ENCODE results near the gene NSUN4. TPM values are rescaled to one million over a fixed set of nuclear protein-coding genes. Genes with fewer than 3 reads are reported as not detected.

Gene NSUN4
- total and polyA plus RNA-seq, 2 of the 13 experiments (the other 11 are each of a cell fraction or from before 2014, with no cell fraction given): 21.5 to 23.5 TPM

DNA sequence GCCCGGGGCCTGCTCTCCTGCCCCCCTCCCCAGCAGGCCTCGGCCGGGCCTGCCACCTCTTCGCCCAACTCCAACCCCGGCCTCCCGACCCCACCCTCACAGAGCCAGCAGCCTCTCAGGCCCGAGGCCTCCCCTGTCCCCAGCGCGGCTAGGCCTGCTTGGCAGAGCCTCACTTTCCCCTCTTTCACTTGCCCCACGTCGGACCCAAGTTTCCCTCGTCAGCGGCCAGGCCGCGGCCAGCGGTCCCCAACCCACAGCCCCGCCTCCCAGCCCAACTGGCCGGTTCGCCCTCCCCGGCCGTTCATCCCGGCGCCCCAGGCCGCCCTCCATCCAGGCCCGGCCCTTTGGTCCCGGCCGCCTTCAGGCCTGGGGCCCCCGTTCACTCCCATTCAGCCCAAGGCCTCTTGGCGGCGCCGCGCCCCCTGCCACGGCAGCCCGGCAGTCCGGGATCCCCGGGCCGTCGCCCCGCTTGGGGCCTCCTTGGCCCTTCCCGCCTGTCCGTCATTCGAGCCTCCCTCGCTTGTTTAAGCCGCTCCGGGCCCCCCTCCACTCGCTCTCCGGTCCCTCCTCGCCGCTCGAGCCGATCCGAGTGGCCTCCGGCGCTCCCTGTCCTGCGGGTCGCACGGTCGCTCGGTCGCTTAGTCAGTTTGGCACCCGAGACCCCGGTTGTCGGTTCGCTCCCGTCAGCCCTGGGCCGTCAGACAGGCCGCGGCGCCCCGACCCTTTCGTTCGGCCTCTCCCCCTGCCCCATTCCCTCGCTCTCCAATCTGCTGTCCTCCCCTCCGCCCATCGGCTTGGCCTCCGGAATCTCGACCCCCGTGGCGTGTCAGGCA lies 38.6 kb upstream of the NSUN4 start (continued):
- TF ChIP-seq ZBTB42 (CRISPR knock-in tag; IDR thresholded peaks at IDR 0.05): no peak; the same call in 1 of the 2 replicates
- no peak for TF ChIP-seq ZNF354B (CRISPR knock-in tag; IDR thresholded peaks at IDR 0.05)
- no peak; the same call in 1 of the 2 replicates for TF ChIP-seq KMT2A (CRISPR knock-in tag; IDR thresholded peaks at IDR 0.05)
- TF ChIP-seq, protein P1, sequence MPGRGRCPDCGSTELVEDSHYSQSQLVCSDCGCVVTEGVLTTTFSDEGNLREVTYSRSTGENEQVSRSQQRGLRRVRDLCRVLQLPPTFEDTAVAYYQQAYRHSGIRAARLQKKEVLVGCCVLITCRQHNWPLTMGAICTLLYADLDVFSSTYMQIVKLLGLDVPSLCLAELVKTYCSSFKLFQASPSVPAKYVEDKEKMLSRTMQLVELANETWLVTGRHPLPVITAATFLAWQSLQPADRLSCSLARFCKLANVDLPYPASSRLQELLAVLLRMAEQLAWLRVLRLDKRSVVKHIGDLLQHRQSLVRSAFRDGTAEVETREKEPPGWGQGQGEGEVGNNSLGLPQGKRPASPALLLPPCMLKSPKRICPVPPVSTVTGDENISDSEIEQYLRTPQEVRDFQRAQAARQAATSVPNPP (CRISPR knock-in tag; IDR thresholded peaks at IDR 0.05): no peak
- TF ChIP-seq, protein P2, sequence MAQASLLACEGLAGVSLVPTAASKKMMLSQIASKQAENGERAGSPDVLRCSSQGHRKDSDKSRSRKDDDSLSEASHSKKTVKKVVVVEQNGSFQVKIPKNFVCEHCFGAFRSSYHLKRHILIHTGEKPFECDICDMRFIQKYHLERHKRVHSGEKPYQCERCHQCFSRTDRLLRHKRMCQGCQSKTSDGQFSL (CRISPR knock-in tag; IDR thresholded peaks at IDR 0.05): no peak
- TF ChIP-seq ZFP90 (CRISPR knock-in tag; IDR thresholded peaks at IDR 0.05; ENCODE audit: borderline replicate concordance): no peak
- no peak for TF ChIP-seq ZNF180 (CRISPR knock-in tag; IDR thresholded peaks at IDR 0.05; ENCODE audit: borderline replicate concordance, low read depth)
- TF ChIP-seq, protein P3, sequence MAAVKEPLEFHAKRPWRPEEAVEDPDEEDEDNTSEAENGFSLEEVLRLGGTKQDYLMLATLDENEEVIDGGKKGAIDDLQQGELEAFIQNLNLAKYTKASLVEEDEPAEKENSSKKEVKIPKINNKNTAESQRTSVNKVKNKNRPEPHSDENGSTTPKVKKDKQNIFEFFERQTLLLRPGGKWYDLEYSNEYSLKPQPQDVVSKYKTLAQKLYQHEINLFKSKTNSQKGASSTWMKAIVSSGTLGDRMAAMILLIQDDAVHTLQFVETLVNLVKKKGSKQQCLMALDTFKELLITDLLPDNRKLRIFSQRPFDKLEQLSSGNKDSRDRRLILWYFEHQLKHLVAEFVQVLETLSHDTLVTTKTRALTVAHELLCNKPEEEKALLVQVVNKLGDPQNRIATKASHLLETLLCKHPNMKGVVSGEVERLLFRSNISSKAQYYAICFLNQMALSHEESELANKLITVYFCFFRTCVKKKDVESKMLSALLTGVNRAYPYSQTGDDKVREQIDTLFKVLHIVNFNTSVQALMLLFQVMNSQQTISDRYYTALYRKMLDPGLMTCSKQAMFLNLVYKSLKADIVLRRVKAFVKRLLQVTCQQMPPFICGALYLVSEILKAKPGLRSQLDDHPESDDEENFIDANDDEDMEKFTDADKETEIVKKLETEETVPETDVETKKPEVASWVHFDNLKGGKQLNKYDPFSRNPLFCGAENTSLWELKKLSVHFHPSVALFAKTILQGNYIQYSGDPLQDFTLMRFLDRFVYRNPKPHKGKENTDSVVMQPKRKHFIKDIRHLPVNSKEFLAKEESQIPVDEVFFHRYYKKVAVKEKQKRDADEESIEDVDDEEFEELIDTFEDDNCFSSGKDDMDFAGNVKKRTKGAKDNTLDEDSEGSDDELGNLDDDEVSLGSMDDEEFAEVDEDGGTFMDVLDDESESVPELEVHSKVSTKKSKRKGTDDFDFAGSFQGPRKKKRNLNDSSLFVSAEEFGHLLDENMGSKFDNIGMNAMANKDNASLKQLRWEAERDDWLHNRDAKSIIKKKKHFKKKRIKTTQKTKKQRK (IDR thresholded peaks at IDR 0.05; ENCODE audit: low read length): no peak
- TF ChIP-seq KLF9 (CRISPR knock-in tag; IDR thresholded peaks at IDR 0.05; ENCODE audit: low read depth): no peak; the same call in 1 of the 2 replicates
- TF ChIP-seq, protein P4, sequence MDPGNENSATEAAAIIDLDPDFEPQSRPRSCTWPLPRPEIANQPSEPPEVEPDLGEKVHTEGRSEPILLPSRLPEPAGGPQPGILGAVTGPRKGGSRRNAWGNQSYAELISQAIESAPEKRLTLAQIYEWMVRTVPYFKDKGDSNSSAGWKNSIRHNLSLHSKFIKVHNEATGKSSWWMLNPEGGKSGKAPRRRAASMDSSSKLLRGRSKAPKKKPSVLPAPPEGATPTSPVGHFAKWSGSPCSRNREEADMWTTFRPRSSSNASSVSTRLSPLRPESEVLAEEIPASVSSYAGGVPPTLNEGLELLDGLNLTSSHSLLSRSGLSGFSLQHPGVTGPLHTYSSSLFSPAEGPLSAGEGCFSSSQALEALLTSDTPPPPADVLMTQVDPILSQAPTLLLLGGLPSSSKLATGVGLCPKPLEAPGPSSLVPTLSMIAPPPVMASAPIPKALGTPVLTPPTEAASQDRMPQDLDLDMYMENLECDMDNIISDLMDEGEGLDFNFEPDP (CRISPR knock-in tag; conservative IDR thresholded peaks at IDR 0.05): peak; percentile 98
- peak; percentile 24; the same call in 1 of the 2 replicates for TF ChIP-seq ZNF430 (CRISPR knock-in tag; IDR thresholded peaks at IDR 0.05)
- 0 out of 2 replicates have a peak, but pooled peaks have one; percentile 17 for TF ChIP-seq RFXAP (CRISPR knock-in tag; IDR thresholded peaks at IDR 0.05; ENCODE audit: borderline replicate concordance)
- no peak for TF ChIP-seq CREB1 (IDR thresholded peaks at IDR 0.05)
- TF ChIP-seq CREB1 (CRISPR knock-in tag; IDR thresholded peaks at IDR 0.05): no peak
- no peak for TF ChIP-seq TCF7L2 (IDR thresholded peaks at IDR 0.05; ENCODE audit: low read depth, low read length)
- TF ChIP-seq HNRNPUL1 (IDR thresholded peaks at IDR 0.05; ENCODE audit: low read depth, low read length): no peak
- no peak for TF ChIP-seq MXD4 (CRISPR knock-in tag; IDR thresholded peaks at IDR 0.05)
- TF ChIP-seq, protein P5, sequence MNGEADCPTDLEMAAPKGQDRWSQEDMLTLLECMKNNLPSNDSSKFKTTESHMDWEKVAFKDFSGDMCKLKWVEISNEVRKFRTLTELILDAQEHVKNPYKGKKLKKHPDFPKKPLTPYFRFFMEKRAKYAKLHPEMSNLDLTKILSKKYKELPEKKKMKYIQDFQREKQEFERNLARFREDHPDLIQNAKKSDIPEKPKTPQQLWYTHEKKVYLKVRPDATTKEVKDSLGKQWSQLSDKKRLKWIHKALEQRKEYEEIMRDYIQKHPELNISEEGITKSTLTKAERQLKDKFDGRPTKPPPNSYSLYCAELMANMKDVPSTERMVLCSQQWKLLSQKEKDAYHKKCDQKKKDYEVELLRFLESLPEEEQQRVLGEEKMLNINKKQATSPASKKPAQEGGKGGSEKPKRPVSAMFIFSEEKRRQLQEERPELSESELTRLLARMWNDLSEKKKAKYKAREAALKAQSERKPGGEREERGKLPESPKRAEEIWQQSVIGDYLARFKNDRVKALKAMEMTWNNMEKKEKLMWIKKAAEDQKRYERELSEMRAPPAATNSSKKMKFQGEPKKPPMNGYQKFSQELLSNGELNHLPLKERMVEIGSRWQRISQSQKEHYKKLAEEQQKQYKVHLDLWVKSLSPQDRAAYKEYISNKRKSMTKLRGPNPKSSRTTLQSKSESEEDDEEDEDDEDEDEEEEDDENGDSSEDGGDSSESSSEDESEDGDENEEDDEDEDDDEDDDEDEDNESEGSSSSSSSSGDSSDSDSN (CRISPR knock-in tag; IDR thresholded peaks at IDR 0.05): peak; percentile 97
- TF ChIP-seq PCBP2 (optimal IDR thresholded peaks at IDR 0.05; ENCODE audit: low read depth, low read length, poor library complexity, severe bottlenecking): no peak
- peak; percentile 13; the same call in 1 of the 2 replicates for TF ChIP-seq NR2F2 (IDR thresholded peaks at IDR 0.05; ENCODE audit: borderline replicate concordance, low read depth)
- no peak for TF ChIP-seq STAG1 (CRISPR knock-in tag; IDR thresholded peaks at IDR 0.05)

Data from HepG2 (cell line).